ENCODE data around the gene LONRF2. TPM values are rescaled to one million over a fixed set of nuclear protein-coding genes. Genes with fewer than 3 reads are reported as not detected.
A peak's percentile ranks its signal among the peaks of the same experiment; 100 is the strongest.

Gene LONRF2
- total RNA-seq, 1 donor from 2014 or later = 0.45 TPM

DNA sequence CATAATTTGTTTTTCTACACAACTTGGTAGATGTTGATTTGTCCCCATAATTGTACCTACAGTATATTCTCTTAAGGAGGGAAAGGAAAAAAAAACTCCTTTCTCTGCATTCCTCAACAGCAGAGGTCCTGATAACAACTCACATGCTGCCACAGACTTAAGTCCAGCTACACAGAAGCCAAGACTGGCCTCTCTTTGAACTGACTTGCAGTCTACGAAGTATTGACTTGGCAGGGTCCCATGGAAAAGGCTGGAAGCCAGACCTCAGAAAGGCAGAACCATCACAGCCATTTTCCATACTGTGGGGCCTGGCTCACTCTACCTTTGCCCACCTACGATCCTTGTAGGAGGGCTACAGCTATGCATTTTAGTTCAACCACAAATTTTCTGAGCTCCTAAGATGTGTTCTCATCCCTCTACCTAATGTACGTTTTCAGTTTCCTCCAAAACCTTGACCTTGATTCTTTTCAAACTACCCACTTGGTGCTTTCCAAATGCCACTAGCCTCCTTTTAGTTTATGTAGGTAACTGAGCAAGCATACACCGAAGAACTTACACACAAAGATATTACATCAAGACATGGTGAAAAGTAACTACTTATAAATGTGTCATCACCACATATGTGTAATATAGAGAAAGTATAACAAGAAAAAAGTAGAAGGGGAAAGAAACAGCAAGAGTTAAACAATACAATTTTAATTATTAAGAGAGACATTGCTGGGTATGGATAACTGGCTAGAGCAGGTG is 12.2 kb downstream of the LONRF2 start:
- Mint-ChIP-seq H3K9me3 (ENCODE audit: unreplicated experiment) (no peaks in the 10 kb centered on the region), H3K36me3 (ENCODE audit: low read depth, unreplicated experiment) (no peaks in the 10 kb centered on the region), H3K4me3 (ENCODE audit: unreplicated experiment) (no peak overlapping the region), H3K4me1 (ENCODE audit: low read depth, unreplicated experiment) (no peaks in the 10 kb centered on the region), H3K27ac (ENCODE audit: unreplicated experiment) (no peak overlapping the region), H3K27me3 (ENCODE audit: low read depth, unreplicated experiment) (no peaks in the 10 kb centered on the region)
- H3K79me2 ChIP-seq (ENCODE audit: insufficient read depth, low read length) = no peaks in the 10 kb centered on the region
- H3K4me1 ChIP-seq (ENCODE audit: insufficient read depth, low read length) = no peaks in the 10 kb centered on the region
- H4K20me1 ChIP-seq (ENCODE audit: insufficient read depth, low read length) = no peaks in the 10 kb centered on the region
- TF ChIP-seq EZH2 (IDR thresholded peaks at IDR 0.05; ENCODE audit: insufficient read depth, low read length) (no peak), CTCF (IDR thresholded peaks at IDR 0.05; ENCODE audit: insufficient read depth, low read depth, low read length) (no peak)
- H3K27me3 ChIP-seq (ENCODE audit: insufficient read depth, low read length) = no peaks in the 10 kb centered on the region
- no peaks in the 10 kb centered on the region for H3K36me3 ChIP-seq (ENCODE audit: insufficient read depth, low read length)
- H3K27ac ChIP-seq (ENCODE audit: low read depth, low read length) = no peak overlapping the region
- no peak overlapping the region for H2AFZ ChIP-seq (ENCODE audit: low read depth, low read length)
- H3K9me3 ChIP-seq (ENCODE audit: insufficient read depth, low read depth, low read length) = no peaks in the 10 kb centered on the region
- no peak for FAIRE-seq
- no peak overlapping the region for H3K4me2 ChIP-seq (ENCODE audit: low read length)
- DNase-seq (ENCODE audit: low read depth) = peak; percentile 78
- no peak overlapping the region for H3K4me3 ChIP-seq (ENCODE audit: insufficient read depth, low read depth, low read length)
- no peak overlapping the region for H3K9ac ChIP-seq (ENCODE audit: low read length)

GRCh38 chr2:100309311-100309710 is 13.0 kb downstream of the LONRF2 start:
- H2AFZ ChIP-seq (ENCODE audit: low read depth, low read length) = no peak overlapping the region
- FAIRE-seq = no peak
- no peaks in the 10 kb centered on the region for H3K27me3 Mint-ChIP-seq (ENCODE audit: low read depth, unreplicated experiment)
- no peak overlapping the region for H3K4me3 ChIP-seq (ENCODE audit: insufficient read depth, low read depth, low read length)
- H3K4me2 ChIP-seq (ENCODE audit: low read length) = no peak overlapping the region
- no peak for TF ChIP-seq CTCF (IDR thresholded peaks at IDR 0.05; ENCODE audit: insufficient read depth, low read depth, low read length)
- no peak for TF ChIP-seq EZH2 (IDR thresholded peaks at IDR 0.05; ENCODE audit: insufficient read depth, low read length)
- no peaks in the 10 kb centered on the region for H4K20me1 ChIP-seq (ENCODE audit: insufficient read depth, low read length)
- H3K9me3 ChIP-seq (ENCODE audit: insufficient read depth, low read depth, low read length) = no peaks in the 10 kb centered on the region
- no peaks in the 10 kb centered on the region for H3K4me1 Mint-ChIP-seq (ENCODE audit: low read depth, unreplicated experiment)
- no peak overlapping the region for H3K27ac Mint-ChIP-seq (ENCODE audit: unreplicated experiment)
- no peak overlapping the region for H3K4me3 Mint-ChIP-seq (ENCODE audit: unreplicated experiment)
- H3K9ac ChIP-seq (ENCODE audit: low read length) = no peak overlapping the region
- no peaks in the 10 kb centered on the region for H3K36me3 ChIP-seq (ENCODE audit: insufficient read depth, low read length)
- no peaks in the 10 kb centered on the region for H3K79me2 ChIP-seq (ENCODE audit: insufficient read depth, low read length)
- peaks cover 1% of the 10 kb centered on the region for H3K9me3 Mint-ChIP-seq (ENCODE audit: unreplicated experiment)
- H3K27me3 ChIP-seq (ENCODE audit: insufficient read depth, low read length) = no peaks in the 10 kb centered on the region
- no peak overlapping the region for H3K27ac ChIP-seq (ENCODE audit: low read depth, low read length)
- no peaks in the 10 kb centered on the region for H3K4me1 ChIP-seq (ENCODE audit: insufficient read depth, low read length)
- no peak for DNase-seq (ENCODE audit: low read depth)
- no peaks in the 10 kb centered on the region for H3K36me3 Mint-ChIP-seq (ENCODE audit: low read depth, unreplicated experiment)

GRCh38 chr2:100303744-100304143 is 18.6 kb downstream of the LONRF2 start:
- no peak overlapping the region for H3K4me3 Mint-ChIP-seq (ENCODE audit: unreplicated experiment)
- H2AFZ ChIP-seq (ENCODE audit: low read depth, low read length) = no peak overlapping the region
- no peak overlapping the region for H3K9ac ChIP-seq (ENCODE audit: low read length)
- H3K4me1 ChIP-seq (ENCODE audit: insufficient read depth, low read length) = no peaks in the 10 kb centered on the region
- no peak overlapping the region for H3K4me3 ChIP-seq (ENCODE audit: insufficient read depth, low read depth, low read length)
- no peak overlapping the region for H3K4me2 ChIP-seq (ENCODE audit: low read length)
- FAIRE-seq (no peak), DNase-seq (ENCODE audit: low read depth) (no peak)
- no peak overlapping the region for H3K27ac ChIP-seq (ENCODE audit: low read depth, low read length)
- H3K27me3 Mint-ChIP-seq (ENCODE audit: low read depth, unreplicated experiment) = no peaks in the 10 kb centered on the region
- H3K9me3 ChIP-seq (ENCODE audit: insufficient read depth, low read depth, low read length) = no peaks in the 10 kb centered on the region
- no peaks in the 10 kb centered on the region for H3K79me2 ChIP-seq (ENCODE audit: insufficient read depth, low read length)
- no peaks in the 10 kb centered on the region for H4K20me1 ChIP-seq (ENCODE audit: insufficient read depth, low read length)
- H3K36me3 ChIP-seq (ENCODE audit: insufficient read depth, low read length) = no peaks in the 10 kb centered on the region
- H3K27ac Mint-ChIP-seq (ENCODE audit: unreplicated experiment) = no peak overlapping the region
- peaks cover 2% of the 10 kb centered on the region for H3K36me3 Mint-ChIP-seq (ENCODE audit: low read depth, unreplicated experiment)
- no peak for TF ChIP-seq CTCF (IDR thresholded peaks at IDR 0.05; ENCODE audit: insufficient read depth, low read depth, low read length)
- TF ChIP-seq EZH2 (IDR thresholded peaks at IDR 0.05; ENCODE audit: insufficient read depth, low read length) = no peak
- H3K27me3 ChIP-seq (ENCODE audit: insufficient read depth, low read length) = peaks cover 3% of the 10 kb centered on the region
- peaks cover 7% of the 10 kb centered on the region for H3K9me3 Mint-ChIP-seq (ENCODE audit: unreplicated experiment)
- H3K4me1 Mint-ChIP-seq (ENCODE audit: low read depth, unreplicated experiment) = no peaks in the 10 kb centered on the region

Measured in astrocyte (in vitro differentiated cells and primary cell).